ENCODE results near the gene TMEM147. TPM values are rescaled to one million over a fixed set of nuclear protein-coding genes. Genes with fewer than 3 reads are reported as not detected.

TMEM147 gene
- polyA plus RNA-seq, 2 of the 4 experiments (the other 2 are of a cell fraction), result 282 to 335 TPM

DNA sequence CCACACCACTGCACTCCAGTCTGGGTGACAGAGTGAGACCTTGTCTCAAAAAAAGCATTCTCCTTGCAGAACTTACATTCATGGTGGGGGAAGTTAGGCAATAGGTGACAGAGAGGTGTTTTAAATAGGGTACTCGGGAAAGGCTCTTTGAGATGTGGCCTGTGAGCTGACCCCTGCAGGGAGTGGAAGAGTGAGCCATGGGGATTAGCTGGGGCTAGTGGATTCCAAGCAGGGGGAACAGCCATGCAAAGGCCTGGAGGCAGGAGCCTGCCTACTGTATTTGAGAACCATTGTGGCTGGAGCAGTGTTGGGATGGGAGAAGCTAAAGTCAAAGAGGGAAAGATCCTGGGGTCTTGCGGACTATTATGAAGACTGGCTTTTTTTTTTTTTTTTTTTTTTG lies 28.1 kb upstream of the TMEM147 start:
- no peak overlapping the region for H3K4me2 ChIP-seq
- peaks cover 23% of the 10 kb centered on the region for H3K4me1 ChIP-seq
- 90% methylated on average over 2 of the region's 2 CpGs for WGBS (ENCODE audit: missing lambda C conversion rate)
- no peak for DNase-seq (ENCODE audit: low read depth in 1 of 2, low spot score in 1 of 2)
- ChIA-PET CTCF (interaction anchor here (0.8 to 6.2 kb wide), 9 partner anchors 13 to 375 kb away, joined by 3 to 50 read pairs (median 5); no protein-coding TSS in a partner anchor), POLR2A (no interaction called here)
- ATAC-seq, result no peak
- H3K4me3 ChIP-seq, result no peak overlapping the region
- no peaks in the 10 kb centered on the region for H3K9me3 ChIP-seq
- TF ChIP-seq USF2 (IDR thresholded peaks at IDR 0.05) (no peak), CBX8 (IDR thresholded peaks at IDR 0.05) (no peak), ATOH8 (CRISPR knock-in tag; IDR thresholded peaks at IDR 0.05; ENCODE audit: low read depth) (no peak), MAFK (IDR thresholded peaks at IDR 0.05; ENCODE audit: partially characterized antibody) (no peak), BHLHE40 (IDR thresholded peaks at IDR 0.05; ENCODE audit: low read depth, low read length) (no peak), POLR2AphosphoS2 (conservative IDR thresholded peaks at IDR 0.05; ENCODE audit: low read length) (no peak), KDM1A (IDR thresholded peaks at IDR 0.05; ENCODE audit: low read depth) (no peak), HEYL (CRISPR knock-in tag; IDR thresholded peaks at IDR 0.05) (no peak), HOXA7 (CRISPR knock-in tag; IDR thresholded peaks at IDR 0.05) (no peak), RFX5 (IDR thresholded peaks at IDR 0.05) (no peak), CTCF (IDR thresholded peaks at IDR 0.05) (no peak), FOSB (CRISPR knock-in tag; IDR thresholded peaks at IDR 0.05) (no peak)
- TF ChIP-seq, protein P1, sequence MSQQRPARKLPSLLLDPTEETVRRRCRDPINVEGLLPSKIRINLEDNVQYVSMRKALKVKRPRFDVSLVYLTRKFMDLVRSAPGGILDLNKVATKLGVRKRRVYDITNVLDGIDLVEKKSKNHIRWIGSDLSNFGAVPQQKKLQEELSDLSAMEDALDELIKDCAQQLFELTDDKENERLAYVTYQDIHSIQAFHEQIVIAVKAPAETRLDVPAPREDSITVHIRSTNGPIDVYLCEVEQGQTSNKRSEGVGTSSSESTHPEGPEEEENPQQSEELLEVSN (IDR thresholded peaks at IDR 0.05; ENCODE audit: borderline replicate concordance, low read depth), result no peak
- TF ChIP-seq, protein P2, sequence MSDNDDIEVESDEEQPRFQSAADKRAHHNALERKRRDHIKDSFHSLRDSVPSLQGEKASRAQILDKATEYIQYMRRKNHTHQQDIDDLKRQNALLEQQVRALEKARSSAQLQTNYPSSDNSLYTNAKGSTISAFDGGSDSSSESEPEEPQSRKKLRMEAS (IDR thresholded peaks at IDR 0.05), result no peak
- no peak overlapping the region for H3K27ac ChIP-seq
- FAIRE-seq, result no peak

DNA sequence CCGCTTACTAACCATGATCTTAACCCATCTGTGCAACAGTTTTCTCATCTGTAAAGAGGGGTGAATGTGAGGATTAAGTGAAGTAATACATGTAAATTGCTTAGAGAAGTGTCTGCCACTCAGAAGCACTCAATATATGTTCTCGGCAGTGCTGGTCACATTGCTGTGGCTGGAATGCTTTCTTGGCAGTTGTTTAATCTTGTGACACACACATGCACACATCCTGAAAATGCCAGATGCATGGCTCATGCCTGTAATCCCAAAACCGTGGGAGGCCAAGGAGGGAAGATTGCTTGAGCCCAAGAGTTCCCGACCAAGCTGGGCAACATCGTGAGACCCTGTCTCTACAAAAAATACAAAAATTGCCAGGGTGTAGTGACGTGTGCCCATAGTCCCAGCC lies 27.1 kb upstream of the TMEM147 start:
- no peak overlapping the region for H3K4me3 ChIP-seq
- H3K4me2 ChIP-seq, result peak overlapping the region; percentile 21
- DNase-seq (ENCODE audit: low read depth in 1 of 2, low spot score in 1 of 2), result peak; percentile 62 to 72
- ChIA-PET POLR2A (no interaction called here), CTCF (interaction anchor here (0.9 to 6.2 kb wide), 7 partner anchors 8 to 413 kb away, joined by 3 to 43 read pairs (median 8); no protein-coding TSS in a partner anchor)
- H3K9me3 ChIP-seq, result no peaks in the 10 kb centered on the region
- WGBS (ENCODE audit: missing lambda C conversion rate), result 25% methylated on average over 6 of the region's 6 CpGs
- TF ChIP-seq FOSL2 (IDR thresholded peaks at IDR 0.05), result 0 out of 2 replicates have a peak, but pooled peaks have one; percentile 42
- TF ChIP-seq FOSL2 (CRISPR knock-in tag; IDR thresholded peaks at IDR 0.05), result peak; percentile 74
- no peak for TF ChIP-seq PHF8 (IDR thresholded peaks at IDR 0.05; ENCODE audit: borderline replicate concordance, low read depth)
- FAIRE-seq, result peak; percentile 90
- peak overlapping the region; percentile 46 to 47; a peak in 4 of 6 replicates for H3K27ac ChIP-seq
- peak; percentile 68 to 69 for ATAC-seq
- peaks cover 23% of the 10 kb centered on the region for H3K4me1 ChIP-seq

- peak overlapping the region in 1 of 2 experiments; percentile 3; a peak in 2 of 6 replicates for H3K27ac ChIP-seq
- H3K4me1 ChIP-seq, result peaks cover 16% of the 10 kb centered on the region
- H3K4me3 ChIP-seq, result no peak overlapping the region
- TF ChIP-seq TFCP2L1 (CRISPR knock-in tag; IDR thresholded peaks at IDR 0.05) (no peak), EHF (CRISPR knock-in tag; IDR thresholded peaks at IDR 0.05) (no peak), MAFK (IDR thresholded peaks at IDR 0.05; ENCODE audit: partially characterized antibody) (no peak)
- DNase-seq (ENCODE audit: low read depth in 1 of 2, low spot score in 1 of 2) (peak in 1 of 2 experiments; percentile 42), ATAC-seq (peak in 1 of 2 experiments; percentile 48; a peak in 3 of 6 replicates), FAIRE-seq (peak; percentile 70)
- CTCF ChIA-PET, result interaction anchor here (1.1 to 7.5 kb wide), 6 partner anchors 10 to 30 kb away, joined by 4 to 80 read pairs (median 14); no protein-coding TSS in a partner anchor
- WGBS (ENCODE audit: missing lambda C conversion rate), result 47% methylated on average over 7 of the region's 7 CpGs
- POLR2A ChIA-PET, result no interaction called here
- H3K9me3 ChIP-seq, result no peaks in the 10 kb centered on the region
- no peak overlapping the region for H3K4me2 ChIP-seq
These were observed 26.1 kb upstream of the TMEM147 start for GRCh38 chr19:35519291-35519690.
